Right forelimb (tissue), 1 donor: ENCODE measurements around the gene BCHE.
"Not testable (repeated sequence)": the region's sequence is repeated elsewhere in the genome, so short reads cannot be mapped to it uniquely, and the experiment has no call there.

Experiments used
- DNase-seq: peaks from one replicate; pipeline ENCODE4 v3.0.0-alpha.2; 2018

BCHE gene

GRCh38 chr3:165815682-165816081, 21.5 kb downstream of the BCHE start:
- no peak for DNase-seq

- DNase-seq: no peak
Observed at GRCh38 chr3:165814380-165814779, 22.8 kb downstream of the BCHE start.

GRCh38 chr3:165807937-165808336, 29.3 kb downstream of the BCHE start:
- not testable (repeated sequence) for DNase-seq

- no peak for DNase-seq
Observed at GRCh38 chr3:165805946-165806561, 31.2 kb downstream of the BCHE start.

GRCh38 chr3:165803471-165803870, 33.8 kb downstream of the BCHE start:
- no peak for DNase-seq

GRCh38 chr3:165800970-165801369, 36.3 kb downstream of the BCHE start:
- no peak for DNase-seq

- DNase-seq: no peak
Observed at GRCh38 chr3:165799026-165799425, 38.2 kb downstream of the BCHE start.

GRCh38 chr3:165797551-165797950, 39.7 kb downstream of the BCHE start:
- peak; percentile 48 for DNase-seq

- DNase-seq: no peak
Observed at GRCh38 chr3:165796701-165797100, 40.5 kb downstream of the BCHE start.

- DNase-seq: no peak
Observed at GRCh38 chr3:165788531-165788930, 48.7 kb downstream of the BCHE start.

GRCh38 chr3:165786013-165786412, 51.2 kb downstream of the BCHE start:
- DNase-seq: no peak

- no peak for DNase-seq
Observed at GRCh38 chr3:165784337-165784736, 52.9 kb downstream of the BCHE start.

GRCh38 chr3:165783383-165783782, 53.8 kb downstream of the BCHE start:
- no peak for DNase-seq

GRCh38 chr3:165778891-165779290, 58.3 kb downstream of the BCHE start:
- DNase-seq: no peak

GRCh38 chr3:165778456-165778855, 58.8 kb downstream of the BCHE start:
- DNase-seq: no peak

- DNase-seq: no peak
Observed at GRCh38 chr3:165775824-165776223, 61.4 kb downstream of the BCHE start.

- DNase-seq: no peak
Observed at GRCh38 chr3:165770781-165771180, 66.4 kb downstream of the BCHE start.

- DNase-seq: no peak
Observed at GRCh38 chr3:165768680-165769079, 68.5 kb downstream of the BCHE start.

GRCh38 chr3:165759041-165759440, 78.2 kb downstream of the BCHE start:
- DNase-seq: no peak

- no peak for DNase-seq
Observed at GRCh38 chr3:165755571-165755970, 81.7 kb downstream of the BCHE start.

GRCh38 chr3:165754219-165755007, 82.8 kb downstream of the BCHE start:
- no peak for DNase-seq

GRCh38 chr3:165753560-165753959, 83.7 kb downstream of the BCHE start:
- DNase-seq: no peak

- DNase-seq: no peak
Observed at GRCh38 chr3:165751637-165752036, 85.6 kb downstream of the BCHE start.

GRCh38 chr3:165749821-165750220, 87.4 kb downstream of the BCHE start:
- DNase-seq: no peak

- no peak for DNase-seq
Observed at GRCh38 chr3:165749241-165749640, 88.0 kb downstream of the BCHE start.
